WTC11 (cell line): ENCODE data around the gene DNAJC17.

Source experiments
- ATF6 ChIP-seq: sonication (generic); formaldehyde crosslinking; IDR thresholded peaks from 2 replicates; pipeline ENCODE4 v1.8.1; 2023; ENCODE audit warnings: mild to moderate bottlenecking, missing genetic modification reagents
- CTCF ChIP-seq: fragments of 200-600 bp; IDR thresholded peaks from 2 replicates; pipeline ENCODE4 v1.8.0; 2022; ENCODE audit warnings: antibody characterized with exemption
- ELF4 ChIP-seq: sonication (generic); formaldehyde crosslinking; IDR thresholded peaks from 2 replicates; pipeline ENCODE4 v1.8.1; 2022; ENCODE audit warnings: low read depth, mild to moderate bottlenecking, moderate library complexity, missing genetic modification reagents
- ESRRA ChIP-seq: sonication (generic); formaldehyde crosslinking; IDR thresholded peaks from 2 replicates; pipeline ENCODE4 v1.8.1; 2022; ENCODE audit warnings: mild to moderate bottlenecking, missing genetic modification reagents, borderline replicate concordance
- ETV6 ChIP-seq: sonication (generic); formaldehyde crosslinking; IDR thresholded peaks from 2 replicates; pipeline ENCODE4 v1.8.1; 2022; ENCODE audit warnings: mild to moderate bottlenecking, missing genetic modification reagents
- SP1 ChIP-seq: sonication (generic); formaldehyde crosslinking; conservative IDR thresholded peaks from 2 replicates; pipeline ENCODE4 v1.8.1; 2022; ENCODE audit warnings: missing genetic modification reagents
- TCF7 ChIP-seq: sonication (generic); formaldehyde crosslinking; IDR thresholded peaks from 2 replicates; pipeline ENCODE4 v1.8.0; 2022; ENCODE audit warnings: mild to moderate bottlenecking, low read depth, missing genetic modification reagents, moderate library complexity
- ZBTB21 ChIP-seq: sonication (generic); formaldehyde crosslinking; IDR thresholded peaks from 2 replicates; pipeline ENCODE4 v1.8.1; 2023; ENCODE audit warnings: mild to moderate bottlenecking, missing genetic modification reagents, borderline replicate concordance
- ZNF138 ChIP-seq: sonication (generic); formaldehyde crosslinking; conservative IDR thresholded peaks from 2 replicates; pipeline ENCODE4 v1.8.1; 2022; ENCODE audit warnings: mild to moderate bottlenecking, moderate library complexity, missing genetic modification reagents
- ZNF423 ChIP-seq: fragments of 250-450 bp; sonication (Bioruptor Pico); IDR thresholded peaks from 2 replicates; pipeline ENCODE4 v2.1.2; 2022; ENCODE audit warnings: mild to moderate bottlenecking, moderate library complexity
- TF ChIP-seq, protein P1 (sequence below): sonication (generic); formaldehyde crosslinking; IDR thresholded peaks from 2 replicates; pipeline ENCODE4 v1.8.0; 2022; ENCODE audit warnings: mild to moderate bottlenecking, missing genetic modification reagents
- TF ChIP-seq, protein P2 (sequence below): sonication (generic); formaldehyde crosslinking; IDR thresholded peaks from 2 replicates; pipeline ENCODE4 v1.8.1; 2022; ENCODE audit warnings: missing genetic modification reagents, borderline replicate concordance

GRCh38 chr15:40831861-40832260 lies 24.6 kb upstream of the DNAJC17 start:
- no peak for TF ChIP-seq ETV6
- TF ChIP-seq, protein P1, sequence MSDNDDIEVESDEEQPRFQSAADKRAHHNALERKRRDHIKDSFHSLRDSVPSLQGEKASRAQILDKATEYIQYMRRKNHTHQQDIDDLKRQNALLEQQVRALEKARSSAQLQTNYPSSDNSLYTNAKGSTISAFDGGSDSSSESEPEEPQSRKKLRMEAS, result no peak
- no peak for TF ChIP-seq ELF4 (CRISPR knock-in tag)
- no peak for TF ChIP-seq ZNF423 (CRISPR knock-in tag)
- no peak for TF ChIP-seq ESRRA (CRISPR knock-in tag)
- no peak for TF ChIP-seq CTCF
- TF ChIP-seq ZBTB21 (CRISPR knock-in tag), result no peak
- TF ChIP-seq SP1, result no peak
- no peak for TF ChIP-seq ZNF138
- TF ChIP-seq ATF6 (CRISPR knock-in tag), result no peak
- TF ChIP-seq, protein P2, sequence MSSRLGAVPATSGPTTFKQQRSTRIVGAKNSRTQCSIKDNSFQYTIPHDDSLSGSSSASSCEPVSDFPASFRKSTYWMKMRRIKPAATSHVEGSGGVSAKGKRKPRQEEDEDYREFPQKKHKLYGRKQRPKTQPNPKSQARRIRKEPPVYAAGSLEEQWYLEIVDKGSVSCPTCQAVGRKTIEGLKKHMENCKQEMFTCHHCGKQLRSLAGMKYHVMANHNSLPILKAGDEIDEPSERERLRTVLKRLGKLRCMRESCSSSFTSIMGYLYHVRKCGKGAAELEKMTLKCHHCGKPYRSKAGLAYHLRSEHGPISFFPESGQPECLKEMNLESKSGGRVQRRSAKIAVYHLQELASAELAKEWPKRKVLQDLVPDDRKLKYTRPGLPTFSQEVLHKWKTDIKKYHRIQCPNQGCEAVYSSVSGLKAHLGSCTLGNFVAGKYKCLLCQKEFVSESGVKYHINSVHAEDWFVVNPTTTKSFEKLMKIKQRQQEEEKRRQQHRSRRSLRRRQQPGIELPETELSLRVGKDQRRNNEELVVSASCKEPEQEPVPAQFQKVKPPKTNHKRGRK, result no peak
- no peak for TF ChIP-seq TCF7 (CRISPR knock-in tag)
